Middle frontal gyrus (tissue), 1 donor: Measurements from ENCODE around the gene SDS.
A peak's percentile ranks its signal among the peaks of the same experiment; 100 is the strongest.

Source experiments
- DNase-seq: peaks from one replicate; pipeline ENCODE4 v3.0.0-alpha.2; 2015; ENCODE audit warnings: low spot score; ENCODE audit errors: extremely low spot score

SDS gene

GRCh38 chr12:113400362-113400761, 3.3 kb downstream of the SDS start:
- DNase-seq: no peak

- no peak for DNase-seq
These were observed 4.2 kb downstream of the SDS start for GRCh38 chr12:113399490-113399889.

- DNase-seq: no peak
These were observed 5.1 kb downstream of the SDS start for GRCh38 chr12:113398346-113399290.

- no peak for DNase-seq
These were observed 6.0 kb downstream of the SDS start for GRCh38 chr12:113397497-113398197.

GRCh38 chr12:113396828-113397496, 6.7 kb downstream of the SDS start:
- peak; percentile 29 for DNase-seq

GRCh38 chr12:113396200-113396599, 7.5 kb downstream of the SDS start:
- no peak for DNase-seq

- DNase-seq: no peak
These were observed 8.6 kb downstream of the SDS start for GRCh38 chr12:113395119-113395518.

- no peak for DNase-seq
These were observed 9.9 kb downstream of the SDS start for GRCh38 chr12:113393749-113394148.

GRCh38 chr12:113392988-113393579, 10.6 kb downstream of the SDS start:
- DNase-seq: no peak

- DNase-seq: no peak
These were observed 11.2 kb downstream of the SDS start for GRCh38 chr12:113392520-113392919.

- DNase-seq: no peak
These were observed 11.9 kb downstream of the SDS start for GRCh38 chr12:113391650-113392337.

GRCh38 chr12:113391145-113391544, 12.5 kb downstream of the SDS start:
- no peak for DNase-seq

GRCh38 chr12:113390064-113391043, 13.3 kb downstream of the SDS start:
- no peak for DNase-seq

- DNase-seq: no peak
These were observed 15.3 kb downstream of the SDS start for GRCh38 chr12:113388351-113388750.

GRCh38 chr12:113387631-113388030, 16.1 kb downstream of the SDS start:
- DNase-seq: no peak

GRCh38 chr12:113386866-113387566, 16.7 kb downstream of the SDS start:
- DNase-seq: no peak

- no peak for DNase-seq
These were observed 18.3 kb downstream of the SDS start for GRCh38 chr12:113385282-113385882.

GRCh38 chr12:113384778-113385177, 18.9 kb downstream of the SDS start:
- no peak for DNase-seq

GRCh38 chr12:113382206-113382605, 21.5 kb downstream of the SDS start:
- no peak for DNase-seq
